ENCODE measurements around the gene MAGEL2.

MAGEL2 gene

DNA sequence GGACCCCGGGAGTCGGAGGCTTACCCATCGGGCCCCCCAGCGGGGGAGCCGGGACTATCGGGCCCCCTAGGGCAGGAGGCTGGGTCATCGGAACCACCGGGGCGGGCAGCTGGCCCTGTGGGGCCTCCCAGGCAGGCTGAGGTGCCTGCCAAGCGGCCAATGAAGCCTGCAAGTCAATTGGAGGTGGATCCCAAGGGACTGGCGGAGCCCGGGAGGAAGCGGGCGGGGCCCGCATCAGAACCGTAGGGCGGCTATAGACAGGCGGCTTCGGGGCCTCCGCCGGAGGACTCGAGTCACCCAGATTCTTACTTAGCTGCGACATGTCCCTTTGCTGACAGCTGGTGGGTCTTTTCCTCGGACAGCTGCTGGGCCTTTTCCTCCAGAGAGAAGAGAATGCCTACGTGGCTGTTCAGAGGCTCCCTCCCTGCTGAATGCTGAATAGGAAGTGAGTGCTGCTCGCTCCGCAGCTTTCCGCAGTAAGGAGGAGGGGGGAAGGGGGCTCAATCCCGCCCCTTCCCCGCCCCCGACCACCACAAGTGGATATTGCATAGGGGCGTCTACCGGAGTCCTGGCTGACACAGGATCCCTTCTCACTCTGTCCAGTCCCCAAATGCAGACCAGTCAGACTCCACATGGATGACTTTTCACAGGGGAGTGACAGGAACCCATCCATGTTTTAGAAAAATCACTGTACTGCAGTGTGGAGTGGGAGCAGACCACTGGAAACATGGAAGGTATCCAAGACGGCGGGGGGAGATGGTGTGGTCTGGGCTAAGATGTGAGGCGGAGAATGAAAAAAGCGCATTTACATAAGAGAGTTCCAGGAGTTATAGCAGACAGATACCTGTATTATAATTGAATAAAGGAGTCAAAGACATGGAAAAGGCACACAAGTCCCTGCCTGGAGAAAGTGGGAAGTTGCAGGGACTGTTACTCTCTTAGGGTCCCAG, at the start of gene MAGEL2:
MAGEL2 (minus strand) TSS at position 447 of the 950 bp plus-strand sequence; CDS start at position 322, 125 bp downstream.
- TF ChIP-seq, protein P1, sequence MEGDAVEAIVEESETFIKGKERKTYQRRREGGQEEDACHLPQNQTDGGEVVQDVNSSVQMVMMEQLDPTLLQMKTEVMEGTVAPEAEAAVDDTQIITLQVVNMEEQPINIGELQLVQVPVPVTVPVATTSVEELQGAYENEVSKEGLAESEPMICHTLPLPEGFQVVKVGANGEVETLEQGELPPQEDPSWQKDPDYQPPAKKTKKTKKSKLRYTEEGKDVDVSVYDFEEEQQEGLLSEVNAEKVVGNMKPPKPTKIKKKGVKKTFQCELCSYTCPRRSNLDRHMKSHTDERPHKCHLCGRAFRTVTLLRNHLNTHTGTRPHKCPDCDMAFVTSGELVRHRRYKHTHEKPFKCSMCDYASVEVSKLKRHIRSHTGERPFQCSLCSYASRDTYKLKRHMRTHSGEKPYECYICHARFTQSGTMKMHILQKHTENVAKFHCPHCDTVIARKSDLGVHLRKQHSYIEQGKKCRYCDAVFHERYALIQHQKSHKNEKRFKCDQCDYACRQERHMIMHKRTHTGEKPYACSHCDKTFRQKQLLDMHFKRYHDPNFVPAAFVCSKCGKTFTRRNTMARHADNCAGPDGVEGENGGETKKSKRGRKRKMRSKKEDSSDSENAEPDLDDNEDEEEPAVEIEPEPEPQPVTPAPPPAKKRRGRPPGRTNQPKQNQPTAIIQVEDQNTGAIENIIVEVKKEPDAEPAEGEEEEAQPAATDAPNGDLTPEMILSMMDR (conservative IDR thresholded peaks at IDR 0.05), result no peak
- no peak for TF ChIP-seq ZFX (IDR thresholded peaks at IDR 0.05)
- no peak within 1 kb of the TSS for H3K27ac ChIP-seq

DNA sequence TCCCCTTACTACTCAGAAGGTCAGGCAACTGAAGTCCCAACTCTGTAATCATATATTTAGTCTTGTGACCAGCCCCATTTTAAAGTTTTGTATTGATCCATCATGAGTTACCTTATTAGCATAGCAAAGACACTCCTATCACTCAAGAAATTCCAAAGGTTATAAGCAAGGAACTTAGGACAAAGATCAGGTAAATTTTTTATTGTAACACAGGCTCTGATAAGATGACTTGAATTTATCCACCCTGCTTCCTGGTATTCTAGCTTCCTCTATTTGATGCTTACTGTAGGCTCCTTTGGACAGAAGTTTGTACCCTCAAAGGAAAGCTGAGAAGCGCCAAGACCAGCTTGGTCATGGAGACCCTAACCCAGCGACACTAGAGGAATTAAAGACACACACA, 47.6 kb upstream of the MAGEL2 start:
- H3K27ac ChIP-seq, result no peak overlapping the region
- no peak for TF ChIP-seq ZFX (IDR thresholded peaks at IDR 0.05)
- TF ChIP-seq, protein P1 (conservative IDR thresholded peaks at IDR 0.05), result no peak

DNA sequence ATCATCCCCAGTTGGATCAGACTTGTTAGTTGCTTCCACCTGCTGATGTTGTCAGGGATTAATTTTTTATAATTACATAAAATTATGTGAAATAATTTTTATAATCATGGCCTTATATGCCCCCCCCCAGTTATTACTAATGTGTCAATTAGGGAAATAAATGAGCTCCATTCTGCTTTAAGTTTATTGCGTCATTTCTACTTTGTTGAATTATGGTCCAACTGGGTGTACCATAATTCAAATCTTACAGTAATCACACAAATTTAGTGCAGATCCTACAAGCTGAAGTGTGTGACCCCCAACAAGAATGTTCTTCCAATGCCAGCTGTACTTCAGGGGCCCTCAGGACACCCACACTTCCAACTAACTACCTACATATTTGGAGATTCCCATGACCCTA, 46.9 kb upstream of the MAGEL2 start:
- TF ChIP-seq, protein P1 (conservative IDR thresholded peaks at IDR 0.05), result no peak
- TF ChIP-seq ZFX (IDR thresholded peaks at IDR 0.05), result no peak
- H3K27ac ChIP-seq, result no peak overlapping the region

DNA sequence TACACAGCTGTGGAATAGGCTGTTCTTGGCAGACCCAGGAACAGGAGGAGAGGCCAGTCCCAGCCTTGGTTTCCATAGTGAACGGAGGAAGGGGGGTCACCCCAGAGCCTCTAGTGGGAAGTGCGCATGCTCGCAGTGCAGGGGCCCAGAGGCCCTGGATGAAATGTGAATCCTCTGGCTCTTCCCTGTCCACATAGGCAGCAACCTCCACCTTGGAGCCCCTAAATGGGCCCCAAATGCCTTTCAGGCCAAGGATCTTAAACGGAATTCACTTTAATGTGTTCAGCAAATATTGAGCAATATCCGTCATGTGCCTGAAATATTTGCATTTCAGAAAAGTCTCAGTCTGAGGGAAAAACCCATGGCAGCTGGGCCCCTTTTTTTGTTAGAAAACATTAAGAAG, 42.8 kb upstream of the MAGEL2 start:
- no peak for TF ChIP-seq ZFX (IDR thresholded peaks at IDR 0.05)
- no peak overlapping the region for H3K27ac ChIP-seq

DNA sequence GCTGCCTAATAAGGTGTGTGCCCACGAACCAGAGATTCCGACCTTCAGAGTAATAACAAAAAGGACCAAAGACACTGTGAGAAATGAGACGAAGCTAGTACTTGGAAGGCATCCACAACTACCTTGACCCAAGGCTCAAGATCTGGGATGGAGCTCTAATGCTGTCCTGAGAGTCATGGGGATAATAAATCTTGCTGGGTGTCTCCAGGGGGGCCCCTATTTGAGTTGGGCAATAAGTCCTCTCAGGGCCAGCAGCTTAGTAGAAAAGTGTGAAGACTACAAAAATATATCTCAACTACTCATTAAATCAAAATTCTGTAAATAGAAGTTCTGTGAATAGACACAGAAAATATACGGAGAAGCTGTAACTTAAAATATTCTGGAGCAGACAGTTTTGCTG, 42.3 kb upstream of the MAGEL2 start:
- TF ChIP-seq, protein P1 (conservative IDR thresholded peaks at IDR 0.05), result no peak
- TF ChIP-seq ZFX (IDR thresholded peaks at IDR 0.05), result no peak
- no peak overlapping the region for H3K27ac ChIP-seq

DNA sequence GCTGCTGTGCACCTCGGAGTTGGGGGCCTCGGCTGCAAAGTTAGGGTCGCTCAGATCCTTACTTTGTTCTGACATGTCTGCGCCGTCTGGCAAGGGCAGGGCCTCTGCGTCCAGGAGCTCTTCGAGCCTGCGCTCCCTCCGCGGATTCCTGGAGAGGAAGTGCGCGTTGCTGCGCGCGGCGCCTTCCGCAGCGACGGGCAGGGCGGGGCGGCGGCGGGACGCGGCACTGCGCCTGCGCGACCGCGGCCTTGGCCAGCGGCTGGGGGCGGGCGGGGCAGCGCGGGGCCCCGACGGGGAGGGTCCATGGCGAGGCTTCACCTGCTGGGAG, 39.4 kb upstream of the MAGEL2 start, which contains the start of gene NDN:
NDN (minus strand) TSS at position 163 of the 328 bp plus-strand sequence; CDS start at position 75, 88 bp downstream.
- TF ChIP-seq, protein P1 (conservative IDR thresholded peaks at IDR 0.05), result no peak
- TF ChIP-seq ZFX (IDR thresholded peaks at IDR 0.05), result peak; percentile 17; the same call in 1 of the 2 replicates
- peak within 1 kb of the TSS; percentile 78 for H3K27ac ChIP-seq

DNA sequence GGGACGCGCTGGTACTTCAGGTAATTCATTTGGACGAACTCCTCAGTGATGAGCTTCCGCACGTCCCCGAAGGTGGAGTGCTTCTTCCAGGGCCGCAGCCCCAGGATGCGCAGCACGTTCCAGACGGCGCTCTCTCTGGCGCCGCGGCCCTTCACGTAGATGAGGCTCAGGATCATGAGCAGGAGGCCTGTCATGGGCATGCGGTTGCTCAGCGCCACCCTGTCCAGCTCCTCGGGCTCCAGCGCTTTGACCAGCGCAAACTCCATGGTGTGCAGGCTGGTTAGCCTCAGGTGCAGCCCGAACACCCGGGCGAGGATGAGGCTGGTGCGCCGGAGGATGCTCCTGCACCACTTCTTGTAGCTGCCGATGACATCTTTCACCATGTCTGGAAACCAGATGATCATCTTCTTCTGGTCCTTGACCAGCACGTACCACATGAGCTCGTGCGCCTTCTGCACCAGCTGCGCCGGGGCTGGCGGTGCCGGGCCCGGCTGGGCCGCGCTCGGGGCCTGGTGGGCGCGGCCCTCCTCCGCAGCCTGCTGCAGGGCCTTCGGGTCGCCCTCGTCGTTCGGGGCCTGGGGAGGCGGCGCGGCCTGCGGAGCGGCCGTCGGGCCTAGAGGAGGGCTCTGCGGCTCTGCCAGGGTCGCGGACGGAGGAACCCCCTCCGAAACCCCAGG, 38.9 kb upstream of the MAGEL2 start:
- peak overlapping the region; percentile 78 for H3K27ac ChIP-seq
- TF ChIP-seq, protein P1 (conservative IDR thresholded peaks at IDR 0.05), result no peak
- peak; percentile 95 for TF ChIP-seq ZFX (IDR thresholded peaks at IDR 0.05)

All from C4-2B (cell line).